Breast epithelium (tissue), 3 donors: ENCODE data around the gene HABP2.

Experiments
- CTCF ChIP-seq, 3 donors: fragments of 450-650 bp; IDR thresholded peaks; one replicate each; pipeline ENCODE4 v1.5.1; 2016 to 2017; ENCODE audit warnings: antibody characterized with exemption in 3 of 3, mild to moderate bottlenecking in 3 of 3, moderate library complexity in 3 of 3
- POLR2A ChIP-seq: fragments of 450-650 bp; IDR thresholded peaks from one replicate; pipeline ENCODE4 v1.6.1; 2016; ENCODE audit warnings: antibody characterized with exemption, mild to moderate bottlenecking, moderate library complexity

GRCh38 chr10:113520261-113520660, 32.6 kb upstream of the HABP2 start:
- TF ChIP-seq CTCF (IDR thresholded peaks at IDR 0.05), result no peak
- no peak for TF ChIP-seq POLR2A
